Mucosa of gallbladder (tissue), 1 donor: ENCODE measurements around the gene CCDC188. TPM values are rescaled to one million over a fixed set of nuclear protein-coding genes. Genes with fewer than 3 reads are reported as not detected.

ENCODE experiments used
- DNase-seq: peaks from one replicate; pipeline ENCODE4 v3.0.0-alpha.2; 2020; ENCODE audit warnings: low spot score
- total RNA-seq: library from RNA; stranded (reverse); gene quantifications from one replicate; pipeline ENCODE4 v1.2.1, GENCODE V29; 2021
- donor health status: DM: no; HTN: no; CAD: no.

The CCDC188 gene
- total RNA-seq, 1 donor from 2014 or later: 0.83 TPM

DNA sequence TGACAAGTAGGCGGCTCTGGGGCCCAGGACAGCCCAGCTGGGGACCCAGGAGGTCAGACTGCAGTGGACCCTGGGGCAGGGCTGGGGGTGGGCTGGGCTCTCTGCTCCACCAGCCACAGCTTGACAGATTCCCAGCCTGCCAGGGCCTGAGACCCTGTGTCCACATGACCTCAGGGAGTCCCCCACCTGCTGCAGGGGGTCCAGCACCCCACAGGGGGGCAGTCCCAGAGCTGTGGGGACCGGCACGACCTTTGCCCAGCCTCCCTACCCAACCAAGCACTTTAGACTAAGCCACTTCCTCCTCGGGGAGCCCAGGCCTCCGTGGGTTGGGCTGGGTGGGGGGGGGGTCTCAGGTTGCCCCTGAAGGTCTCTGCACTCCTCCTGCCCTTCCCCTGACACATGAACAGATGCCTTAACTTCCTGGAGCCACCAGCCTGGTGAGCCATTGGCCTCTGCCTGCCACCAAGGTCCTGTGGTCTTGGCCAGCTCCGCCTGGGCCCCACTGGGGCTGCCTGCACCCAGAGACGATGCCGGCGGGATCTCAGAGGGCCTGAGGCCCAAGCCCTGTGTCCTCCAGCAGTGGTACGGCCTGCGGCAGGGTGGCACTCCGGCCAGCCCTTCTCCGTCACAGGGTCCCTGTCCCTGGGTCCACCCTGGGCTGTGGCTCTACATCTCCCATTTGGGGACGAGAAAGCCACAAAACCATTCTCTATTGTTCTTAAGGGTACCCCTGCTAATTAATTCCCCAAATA is 3.4 kb downstream of the CCDC188 start:
- no peak for DNase-seq

GRCh38 chr22:20146777-20147176 is 4.1 kb downstream of the CCDC188 start:
- no peak for DNase-seq

GRCh38 chr22:20145832-20146223 is 5.0 kb downstream of the CCDC188 start:
- DNase-seq: no peak

- DNase-seq: no peak
Measured at GRCh38 chr22:20145206-20145831, 5.5 kb downstream of the CCDC188 start.

GRCh38 chr22:20143883-20144665 is 6.8 kb downstream of the CCDC188 start:
- DNase-seq: no peak

DNA sequence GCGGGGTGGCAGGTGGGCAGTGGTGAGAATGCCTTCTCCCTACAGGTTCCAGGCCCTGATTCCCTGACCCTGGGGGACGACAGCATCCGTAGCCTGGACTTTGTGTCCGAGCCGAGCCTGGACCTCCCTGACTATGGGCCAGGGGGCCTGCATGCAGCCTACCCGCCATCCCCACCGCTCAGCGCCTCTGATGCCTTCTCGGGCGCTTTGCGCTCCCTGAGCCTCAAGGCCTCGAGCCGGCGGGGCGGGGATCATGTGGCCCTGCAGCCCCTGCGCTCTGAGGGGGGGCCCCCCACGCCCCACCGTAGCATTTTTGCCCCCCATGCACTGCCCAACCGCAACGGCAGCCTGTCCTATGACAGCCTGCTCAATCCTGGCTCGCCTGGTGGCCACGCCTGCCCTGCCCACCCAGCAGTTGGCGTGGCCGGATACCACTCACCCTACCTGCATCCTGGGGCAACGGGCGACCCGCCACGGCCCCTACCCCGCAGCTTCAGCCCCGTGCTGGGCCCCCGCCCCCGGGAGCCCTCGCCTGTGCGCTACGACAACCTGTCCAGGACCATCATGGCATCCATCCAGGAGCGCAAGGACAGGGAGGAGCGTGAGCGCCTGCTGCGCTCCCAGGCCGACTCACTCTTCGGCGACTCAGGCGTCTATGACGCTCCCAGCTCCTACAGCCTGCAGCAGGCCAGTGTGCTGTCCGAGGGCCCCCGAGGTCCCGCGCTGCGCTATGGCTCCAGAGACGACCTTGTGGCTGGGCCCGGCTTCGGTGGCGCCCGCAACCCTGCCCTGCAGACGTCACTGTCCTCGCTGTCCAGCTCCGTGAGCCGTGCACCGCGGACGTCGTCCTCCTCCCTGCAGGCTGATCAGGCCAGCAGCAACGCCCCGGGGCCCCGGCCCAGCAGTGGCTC is 7.9 kb downstream of the CCDC188 start:
- no peak for DNase-seq

DNA sequence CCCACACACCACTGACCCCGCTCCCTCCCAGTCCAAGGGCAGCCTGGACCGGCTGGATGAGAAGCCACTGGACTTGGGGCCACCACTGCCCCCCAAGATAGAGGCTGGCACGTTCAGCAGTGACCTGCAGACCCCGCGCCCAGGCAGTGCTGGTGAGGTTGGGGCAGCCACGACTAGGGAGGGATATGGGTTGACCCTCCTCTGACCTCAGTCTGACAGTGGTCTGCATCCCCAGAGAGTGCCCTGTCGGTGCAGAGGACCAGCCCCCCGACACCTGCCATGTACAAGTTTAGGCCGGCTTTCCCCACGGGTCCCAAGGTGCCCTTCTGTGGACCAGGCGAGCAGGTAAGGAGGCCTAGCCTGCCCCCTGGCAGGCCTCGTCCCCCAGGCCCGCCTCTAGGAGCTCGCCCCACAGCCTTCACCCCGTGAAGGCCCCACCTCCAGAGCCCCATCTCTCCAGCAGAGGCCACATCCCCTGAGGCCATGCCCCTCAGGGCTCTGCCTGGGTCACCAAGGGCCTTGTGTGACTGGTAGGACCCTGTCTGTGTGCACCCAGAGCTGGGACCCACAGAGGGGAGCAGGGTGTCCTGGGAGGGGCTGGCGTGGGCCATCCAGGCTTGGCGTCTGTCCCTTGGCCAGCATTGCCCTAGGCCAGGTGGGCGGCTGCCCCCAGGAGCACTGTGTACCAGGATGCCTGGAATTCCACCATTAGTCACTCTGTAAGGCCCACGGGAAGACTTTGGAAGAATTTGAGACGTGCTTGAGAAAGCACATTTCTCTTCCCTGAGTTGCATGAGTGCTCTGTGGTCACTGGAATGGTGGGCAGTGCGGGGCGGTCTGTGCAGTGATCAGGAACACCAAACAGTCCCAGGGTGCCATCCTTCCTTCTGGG is 9.4 kb downstream of the CCDC188 start:
- no peak for DNase-seq

- DNase-seq: no peak
Measured at GRCh38 chr22:20140521-20140964, 10.3 kb downstream of the CCDC188 start.

DNA sequence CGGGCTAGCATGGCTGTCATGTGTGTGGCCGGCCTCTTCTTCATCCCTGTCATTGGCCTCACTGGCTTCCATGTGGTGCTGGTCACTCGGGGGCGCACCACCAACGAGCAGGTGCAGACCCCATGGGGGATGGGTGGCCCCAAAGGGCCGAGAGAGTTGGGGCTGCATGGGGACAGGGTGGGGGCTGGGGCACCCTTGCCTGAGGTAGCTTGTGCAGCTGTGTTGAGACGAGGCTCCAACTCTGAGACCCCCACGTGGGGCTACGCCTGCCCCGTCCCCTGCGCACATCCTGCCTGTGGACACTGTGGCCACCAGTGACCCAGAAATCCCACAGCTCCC is 10.8 kb downstream of the CCDC188 start:
- no peak for DNase-seq

GRCh38 chr22:20139391-20140106 is 11.3 kb downstream of the CCDC188 start:
- no peak for DNase-seq

DNA sequence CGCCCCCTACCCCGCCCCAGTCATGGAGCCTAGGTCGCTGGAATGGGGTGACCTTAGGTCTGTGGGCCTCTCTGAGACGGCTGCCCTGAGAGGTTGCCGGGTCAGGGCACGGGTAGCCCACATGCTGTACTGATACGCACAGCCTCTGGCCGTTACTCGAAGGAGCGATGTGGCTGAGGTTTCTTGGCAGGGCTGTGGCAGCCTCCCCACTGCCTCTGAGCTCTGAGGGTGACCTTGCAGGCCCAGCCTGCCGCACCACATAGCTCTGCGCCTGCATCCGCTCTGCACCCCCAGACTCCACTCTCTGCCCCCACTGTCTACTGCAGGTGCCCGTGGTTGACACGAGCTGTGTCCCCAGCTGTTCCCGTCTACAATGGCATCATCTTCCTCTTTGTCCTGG is 12.0 kb downstream of the CCDC188 start:
- DNase-seq: no peak

DNA sequence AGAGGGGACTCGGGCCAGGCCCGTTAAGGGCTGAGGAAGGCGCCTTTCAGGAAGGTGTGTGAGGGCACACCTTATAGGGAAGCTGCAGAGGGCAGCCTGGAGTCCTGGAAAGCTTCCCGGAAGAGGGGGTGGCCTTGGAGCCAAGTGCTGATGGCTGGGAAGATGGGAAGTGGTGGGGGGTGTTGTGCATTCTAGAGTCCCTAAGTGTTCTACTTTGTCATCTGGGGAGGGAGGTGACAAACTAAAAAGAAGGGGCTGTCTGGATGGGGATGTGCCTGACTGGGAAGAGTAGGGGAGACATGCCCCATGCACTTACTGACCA is 12.5 kb downstream of the CCDC188 start:
- no peak for DNase-seq

DNA sequence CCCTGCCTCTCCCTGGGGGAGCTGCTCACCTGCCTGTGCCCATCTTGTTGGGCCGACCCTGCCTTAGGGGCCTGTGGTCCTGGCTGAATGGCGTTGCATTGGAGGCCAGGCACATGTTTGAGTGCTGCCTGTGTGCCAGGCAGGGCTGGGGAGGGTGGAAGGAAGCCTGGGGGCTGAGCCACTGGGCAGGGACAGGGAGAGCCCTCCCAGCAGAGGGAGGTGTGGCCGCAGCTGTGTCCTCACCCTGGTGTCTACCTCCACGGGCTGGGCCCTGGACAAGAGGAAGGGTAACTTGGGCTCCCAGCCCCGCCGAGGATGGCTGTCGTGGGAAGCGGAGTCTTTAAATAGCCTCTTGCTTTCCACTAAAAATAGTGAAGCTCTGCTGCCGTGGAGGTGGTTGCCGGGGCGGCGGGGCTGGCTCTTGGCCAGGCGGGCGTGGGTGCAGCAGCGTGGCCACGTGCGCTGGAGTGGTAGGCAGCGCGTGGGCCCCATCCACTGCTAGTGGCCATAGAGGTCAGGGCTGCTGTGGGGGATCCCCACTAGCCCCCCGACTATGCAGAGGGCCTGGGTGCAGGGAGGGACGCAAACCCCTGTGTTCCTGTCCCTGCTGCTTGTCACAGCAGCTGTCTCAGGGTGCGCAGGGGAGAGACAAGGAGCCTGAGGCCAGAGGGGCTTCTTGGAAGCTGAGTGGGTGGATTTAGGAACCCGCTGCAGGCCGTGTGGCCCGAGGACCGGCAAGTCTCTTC is 13.0 kb downstream of the CCDC188 start:
- no peak for DNase-seq

DNA sequence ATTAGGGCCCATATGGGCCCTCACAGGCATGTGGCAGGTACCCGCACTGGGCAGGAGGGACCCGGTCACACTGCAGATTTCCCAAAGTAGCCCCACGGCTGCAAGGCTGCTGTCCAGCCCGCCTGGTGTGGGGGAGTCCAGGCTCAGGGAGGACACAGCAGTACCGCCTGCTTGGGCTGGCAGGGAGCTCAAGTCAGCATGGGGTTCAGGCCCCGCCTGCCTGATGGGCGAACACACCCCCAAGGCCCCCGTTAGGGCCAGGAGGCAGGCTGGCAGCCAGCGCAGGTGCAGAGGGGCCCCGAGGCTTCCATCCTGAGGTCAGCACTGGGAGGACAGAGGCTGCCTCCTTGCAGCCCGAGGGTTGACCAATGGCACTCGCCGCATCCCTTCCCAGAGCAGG is 13.7 kb downstream of the CCDC188 start:
- no peak for DNase-seq

DNA sequence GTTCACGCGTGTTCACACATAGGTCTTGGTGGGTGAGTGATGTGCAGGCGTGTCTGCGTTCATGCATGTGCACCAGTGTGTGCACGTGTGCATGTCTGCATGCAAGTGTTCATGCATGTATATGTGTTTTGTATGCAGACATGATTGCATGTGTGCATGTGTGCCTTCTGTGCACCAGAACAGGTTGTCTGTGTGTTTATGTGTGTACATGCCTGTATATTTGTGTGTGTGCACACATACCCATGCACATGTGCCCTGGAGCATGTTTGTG is 14.3 kb downstream of the CCDC188 start:
- DNase-seq: no peak

DNA sequence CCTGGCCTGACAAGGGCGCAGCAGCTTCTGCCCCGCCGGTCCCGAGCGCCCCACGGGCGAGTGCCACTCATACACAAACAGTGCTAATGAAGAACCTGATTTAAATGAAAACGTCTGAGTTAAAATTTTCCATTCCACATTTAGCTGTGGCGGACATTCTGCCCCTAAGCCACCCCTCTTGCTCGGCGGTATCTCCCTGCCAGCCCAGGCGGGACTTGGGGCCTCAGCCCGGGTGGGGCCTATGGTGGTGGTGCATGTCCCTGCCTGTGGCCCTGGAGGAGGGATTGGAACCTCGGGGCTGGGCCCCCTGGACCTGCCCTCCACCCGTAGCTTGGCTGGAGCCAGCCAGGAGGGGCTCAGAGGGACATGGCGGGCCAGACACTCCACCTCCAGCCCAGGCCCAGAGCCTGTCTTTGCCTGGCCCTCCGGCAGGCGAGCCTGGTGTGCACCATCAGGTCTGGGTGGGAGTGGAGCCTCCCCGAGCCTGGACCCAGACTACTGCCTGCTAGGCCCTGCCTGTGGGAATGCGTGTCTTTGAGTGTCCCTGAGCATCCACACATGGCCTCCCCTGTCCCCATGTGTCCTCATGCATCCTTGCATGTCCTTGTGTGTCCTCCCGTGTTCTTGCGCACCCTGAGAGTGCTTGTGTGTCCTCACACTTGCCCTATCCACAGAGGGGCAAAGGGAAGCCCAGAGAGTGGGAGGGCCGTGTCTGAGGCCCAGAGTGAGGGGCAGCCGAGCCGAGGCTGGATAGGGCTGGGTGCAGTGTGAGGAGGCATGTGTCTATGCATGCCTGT is 14.9 kb downstream of the CCDC188 start:
- DNase-seq: no peak

DNA sequence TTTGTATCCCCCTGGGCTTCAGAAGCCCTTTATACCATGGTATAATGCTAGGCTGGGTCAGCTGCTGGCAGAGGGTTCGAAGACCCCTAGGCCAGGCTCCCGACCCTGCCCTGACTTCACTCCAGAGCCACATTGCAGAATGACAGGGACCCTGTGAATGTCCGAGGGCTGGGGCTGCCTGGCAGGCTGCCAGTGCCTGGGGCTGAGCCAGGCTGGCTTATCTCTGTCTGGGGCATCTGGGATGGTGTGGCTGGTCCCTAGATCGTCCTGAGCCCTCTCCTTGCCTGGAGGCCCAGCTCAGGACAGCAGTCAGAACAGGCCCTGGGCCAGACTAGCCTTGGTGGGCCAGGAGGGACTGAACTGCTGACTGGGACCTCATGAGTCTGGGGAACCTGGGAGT is 15.6 kb downstream of the CCDC188 start:
- no peak for DNase-seq

GRCh38 chr22:20133930-20134549 is 16.8 kb downstream of the CCDC188 start:
- no peak for DNase-seq
